ENCODE data around the gene PIAS3. TPM values are rescaled to one million over a fixed set of nuclear protein-coding genes. Genes with fewer than 3 reads are reported as not detected.
A peak's percentile ranks its signal among the peaks of the same experiment; 100 is the strongest.
"Not testable (repeated sequence)": the region's sequence is repeated elsewhere in the genome, so short reads cannot be mapped to it uniquely, and the experiment has no call there.

The PIAS3 gene
- total and polyA plus RNA-seq, 5 donors from 2014 or later = 8.8 to 21.9 (median 12.6) TPM

GRCh38 chr1:145818095-145818494 lies 40.8 kb downstream of the PIAS3 start:
- H3K36me3 ChIP-seq (ENCODE audit: control insufficient read depth, insufficient read depth, low read length); H3K27ac Mint-ChIP-seq; H3K27ac ChIP-seq (ENCODE audit: insufficient read depth, low read length, poor library complexity, severe bottlenecking); H3K27me3 Mint-ChIP-seq; H3K36me3 Mint-ChIP-seq; H3K9me3 ChIP-seq (ENCODE audit: control insufficient read depth in 2 of 2, low read length in 2 of 2); H3K9me3 Mint-ChIP-seq; H3K4me1 ChIP-seq (ENCODE audit: control insufficient read depth, insufficient read depth, low read length, poor library complexity, severe bottlenecking); H3K27me3 ChIP-seq (ENCODE audit: control insufficient read depth, insufficient read depth, low read length); H3K4me3 Mint-ChIP-seq; H3K4me3 ChIP-seq (ENCODE audit: low read depth, low read length): not testable (repeated sequence)
- ATAC-seq (ENCODE audit: low read depth in 2 of 2) = peak in 1 of 2 donors; percentile 29
- H3K4me1 Mint-ChIP-seq = peaks cover 0 to 13% (median 5%) of the 10 kb centered on the region in 4 donors
- peak in 1 of 3 donors; percentile 6 for DNase-seq

GRCh38 chr1:145812977-145813810 lies 45.7 kb downstream of the PIAS3 start:
- ATAC-seq (ENCODE audit: low read depth in 2 of 2); H3K4me3 Mint-ChIP-seq; H3K9me3 Mint-ChIP-seq; H3K9me3 ChIP-seq (ENCODE audit: control insufficient read depth in 2 of 2, low read length in 2 of 2); H3K27me3 ChIP-seq (ENCODE audit: control insufficient read depth, insufficient read depth, low read length); H3K27ac Mint-ChIP-seq; DNase-seq; H3K36me3 Mint-ChIP-seq; H3K27me3 Mint-ChIP-seq; H3K4me1 ChIP-seq (ENCODE audit: control insufficient read depth, insufficient read depth, low read length, poor library complexity, severe bottlenecking); H3K27ac ChIP-seq (ENCODE audit: insufficient read depth, low read length, poor library complexity, severe bottlenecking); H3K4me3 ChIP-seq (ENCODE audit: low read depth, low read length); H3K36me3 ChIP-seq (ENCODE audit: control insufficient read depth, insufficient read depth, low read length): not testable (repeated sequence)
- peaks cover 5 to 13% (median 8%) of the 10 kb centered on the region in 4 donors for H3K4me1 Mint-ChIP-seq

- H3K4me1 Mint-ChIP-seq = peaks cover 34 to 56% (median 45%) of the 10 kb centered on the region in 4 donors
- H3K4me1 ChIP-seq (ENCODE audit: control insufficient read depth, insufficient read depth, low read length, poor library complexity, severe bottlenecking) = no peaks in the 10 kb centered on the region
Observed at GRCh38 chr1:145806844-145807243, 52.0 kb downstream of the PIAS3 start.

GRCh38 chr1:145806408-145806807 lies 52.5 kb downstream of the PIAS3 start:
- Mint-ChIP-seq H3K9me3 (no peaks in the 10 kb centered on the region), H3K36me3 (peaks cover 3% of the 10 kb centered on the region), H3K27ac (peak overlapping the region in 1 of 3 donors; percentile 67), H3K27me3 (no peaks in the 10 kb centered on the region), H3K4me3 (no peak overlapping the region), H3K4me1 (peaks cover 34 to 61% (median 46%) of the 10 kb centered on the region in 4 donors)
- Histone ChIP-seq H3K36me3 (ENCODE audit: control insufficient read depth, insufficient read depth, low read length) (no peaks in the 10 kb centered on the region), H3K9me3 (ENCODE audit: control insufficient read depth in 2 of 2, low read length in 2 of 2) (no peaks in the 10 kb centered on the region), H3K4me1 (ENCODE audit: control insufficient read depth, insufficient read depth, low read length, poor library complexity, severe bottlenecking) (no peaks in the 10 kb centered on the region), H3K4me3 (ENCODE audit: low read depth, low read length) (no peak overlapping the region), H3K27me3 (ENCODE audit: control insufficient read depth, insufficient read depth, low read length) (no peaks in the 10 kb centered on the region), H3K27ac (ENCODE audit: insufficient read depth, low read length, poor library complexity, severe bottlenecking) (no peak overlapping the region)
- ATAC-seq (ENCODE audit: low read depth in 2 of 2) = no peak
- no peak for DNase-seq

More at GRCh38 chr1:145806844-145807243, 52.0 kb downstream of the PIAS3 start:
- no peaks in the 10 kb centered on the region for H3K9me3 Mint-ChIP-seq
- Histone ChIP-seq H3K4me3 (ENCODE audit: low read depth, low read length) (no peak overlapping the region), H3K36me3 (ENCODE audit: control insufficient read depth, insufficient read depth, low read length) (no peaks in the 10 kb centered on the region), H3K27me3 (ENCODE audit: control insufficient read depth, insufficient read depth, low read length) (no peaks in the 10 kb centered on the region), H3K27ac (ENCODE audit: insufficient read depth, low read length, poor library complexity, severe bottlenecking) (no peak overlapping the region), H3K9me3 (ENCODE audit: control insufficient read depth in 2 of 2, low read length in 2 of 2) (no peaks in the 10 kb centered on the region)
- ATAC-seq (ENCODE audit: low read depth in 2 of 2) (no peak), DNase-seq (no peak)
- H3K27ac Mint-ChIP-seq = no peak overlapping the region
- H3K4me3 Mint-ChIP-seq = no peak overlapping the region
- H3K27me3 Mint-ChIP-seq = no peaks in the 10 kb centered on the region
- peaks cover 3% of the 10 kb centered on the region for H3K36me3 Mint-ChIP-seq

DNA sequence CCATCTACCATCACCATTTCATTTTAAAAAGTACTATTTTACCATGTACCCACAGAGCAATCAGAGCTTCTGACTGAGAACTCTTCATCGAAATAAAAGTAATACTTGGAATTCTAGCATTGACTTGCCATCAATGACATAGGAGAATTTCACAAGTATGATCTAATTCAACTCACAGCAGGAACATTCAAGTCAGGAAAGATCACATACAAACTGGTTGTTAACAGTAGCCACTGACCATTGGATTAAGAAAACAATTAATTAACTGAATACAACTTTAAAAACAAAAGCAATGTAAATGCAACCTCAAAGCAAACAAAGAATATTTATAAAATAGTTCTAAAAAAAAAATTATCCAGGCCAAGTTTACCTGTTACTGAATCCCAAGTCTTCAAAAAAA lies 53.8 kb downstream of the PIAS3 start:
- Mint-ChIP-seq H3K4me1 (peaks cover 34 to 69% (median 51%) of the 10 kb centered on the region in 4 donors), H3K36me3 (peaks cover 3% of the 10 kb centered on the region)

DNA sequence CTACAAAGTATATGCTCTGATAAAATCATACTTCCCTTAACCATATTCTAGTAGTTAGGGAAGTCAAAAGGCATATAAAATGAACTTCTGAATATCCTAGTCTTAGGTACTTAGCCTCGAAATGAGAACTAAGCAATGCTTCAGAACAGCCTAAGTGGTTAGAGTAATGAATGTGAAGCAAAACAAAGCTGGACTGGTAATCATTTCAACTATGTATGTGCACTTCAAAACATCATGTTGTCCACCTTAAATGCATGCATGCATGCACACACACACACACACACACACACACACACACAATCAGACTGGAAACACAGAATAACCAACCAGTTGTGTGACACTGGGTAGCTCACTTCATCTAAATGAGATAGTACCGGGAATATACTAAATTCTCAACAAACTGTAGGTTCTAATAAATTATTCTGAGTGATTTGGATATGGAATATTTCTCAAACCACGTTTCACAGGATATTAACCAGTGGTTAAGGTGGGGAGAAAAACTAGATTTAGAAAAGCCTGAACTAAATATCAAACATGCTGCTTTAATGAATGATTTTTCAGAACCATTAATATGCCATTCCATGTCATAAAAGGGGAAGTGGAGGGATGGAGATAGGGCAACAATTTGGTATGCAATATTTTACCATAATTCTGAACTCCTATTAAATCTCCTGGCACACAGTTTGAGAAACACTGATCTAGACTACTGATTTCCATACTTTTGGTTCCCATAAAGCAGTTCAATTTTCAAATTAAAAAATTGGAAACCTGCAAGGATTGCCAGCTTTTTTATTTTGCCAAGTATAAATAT lies 54.4 kb downstream of the PIAS3 start:
- no peak overlapping the region for H3K4me3 Mint-ChIP-seq
- H3K27ac Mint-ChIP-seq = peak overlapping the region in 1 of 3 donors; percentile 90

More for the DNA sequence above, 53.8 kb downstream of the PIAS3 start:
- Mint-ChIP-seq H3K27me3 (no peaks in the 10 kb centered on the region), H3K9me3 (peaks cover 0 to 3% (median 0%) of the 10 kb centered on the region in 7 donors), H3K27ac (no peak overlapping the region), H3K4me3 (no peak overlapping the region)
- H3K27me3 ChIP-seq (ENCODE audit: control insufficient read depth, insufficient read depth, low read length) = no peaks in the 10 kb centered on the region
- H3K27ac ChIP-seq (ENCODE audit: insufficient read depth, low read length, poor library complexity, severe bottlenecking) = no peak overlapping the region
- DNase-seq = no peak
- H3K9me3 ChIP-seq (ENCODE audit: control insufficient read depth in 2 of 2, low read length in 2 of 2) = no peaks in the 10 kb centered on the region
- ATAC-seq (ENCODE audit: low read depth in 2 of 2) = no peak
- H3K4me1 ChIP-seq (ENCODE audit: control insufficient read depth, insufficient read depth, low read length, poor library complexity, severe bottlenecking) = no peaks in the 10 kb centered on the region
- no peaks in the 10 kb centered on the region for H3K36me3 ChIP-seq (ENCODE audit: control insufficient read depth, insufficient read depth, low read length)
- no peak overlapping the region for H3K4me3 ChIP-seq (ENCODE audit: low read depth, low read length)

GRCh38 chr1:145799806-145800205 lies 59.1 kb downstream of the PIAS3 start:
- Mint-ChIP-seq H3K27ac (no peak overlapping the region), H3K4me1 (peaks cover 10 to 52% (median 39%) of the 10 kb centered on the region in 4 donors), H3K36me3 (peaks cover 34% of the 10 kb centered on the region), H3K27me3 (no peaks in the 10 kb centered on the region), H3K9me3 (peaks cover 0 to 23% (median 17%) of the 10 kb centered on the region in 7 donors), H3K4me3 (no peak overlapping the region)
- no peak overlapping the region for H3K27ac ChIP-seq (ENCODE audit: insufficient read depth, low read length, poor library complexity, severe bottlenecking)
- DNase-seq (no peak), ATAC-seq (ENCODE audit: low read depth in 2 of 2) (no peak)
- peaks cover 4% of the 10 kb centered on the region for H3K36me3 ChIP-seq (ENCODE audit: control insufficient read depth, insufficient read depth, low read length)
- no peak overlapping the region for H3K4me3 ChIP-seq (ENCODE audit: low read depth, low read length)
- H3K27me3 ChIP-seq (ENCODE audit: control insufficient read depth, insufficient read depth, low read length) = no peaks in the 10 kb centered on the region
- peaks cover 20 to 22% of the 10 kb centered on the region in 2 experiments for H3K9me3 ChIP-seq (ENCODE audit: control insufficient read depth in 2 of 2, low read length in 2 of 2)
- no peaks in the 10 kb centered on the region for H3K4me1 ChIP-seq (ENCODE audit: control insufficient read depth, insufficient read depth, low read length, poor library complexity, severe bottlenecking)

More for the DNA sequence above, 54.4 kb downstream of the PIAS3 start:
- Histone ChIP-seq H3K27ac (ENCODE audit: insufficient read depth, low read length, poor library complexity, severe bottlenecking) (no peak overlapping the region), H3K36me3 (ENCODE audit: control insufficient read depth, insufficient read depth, low read length) (no peaks in the 10 kb centered on the region), H3K4me1 (ENCODE audit: control insufficient read depth, insufficient read depth, low read length, poor library complexity, severe bottlenecking) (no peaks in the 10 kb centered on the region), H3K9me3 (ENCODE audit: control insufficient read depth in 2 of 2, low read length in 2 of 2) (no peaks in the 10 kb centered on the region), H3K4me3 (ENCODE audit: low read depth, low read length) (no peak overlapping the region), H3K27me3 (ENCODE audit: control insufficient read depth, insufficient read depth, low read length) (no peaks in the 10 kb centered on the region)
- peaks cover 34 to 71% (median 52%) of the 10 kb centered on the region in 4 donors for H3K4me1 Mint-ChIP-seq
- H3K9me3 Mint-ChIP-seq = peaks cover 0 to 3% (median 0%) of the 10 kb centered on the region in 7 donors
- no peak for DNase-seq
- ATAC-seq (ENCODE audit: low read depth in 2 of 2) = no peak
- peaks cover 3% of the 10 kb centered on the region for H3K36me3 Mint-ChIP-seq
- H3K27me3 Mint-ChIP-seq = no peaks in the 10 kb centered on the region

All from CD4-positive, CD25-positive, alpha-beta regulatory T cell (primary cell).